Endothelial cell of umbilical vein (primary cell): ENCODE measurements around the gene FST. TPM values are rescaled to one million over a fixed set of nuclear protein-coding genes. Genes with fewer than 3 reads are reported as not detected.

Experiments used
- BruUV-seq: library from RNA; stranded (reverse); fragments of 400-500 nt; replicated peaks from 2 replicates; lab custom pipeline; 2021; lab: Mats Ljungman, UMichigan
- CTCF ChIA-PET: fragments of 300-600, 350-600 bp; sonication (Branson Sonifier 250); formaldehyde crosslinking; loops from one replicate; lab custom pipeline; 2021; ENCODE audit warnings: antibody characterized with exemption, inconsistent platforms; lab: Charles Lee
- POLR2A ChIA-PET: fragments of 300-600, 350-600 bp; sonication (Branson Sonifier 250); formaldehyde crosslinking; loops from one replicate; lab custom pipeline; 2021; ENCODE audit warnings: antibody characterized with exemption, inconsistent platforms; lab: Charles Lee
- DNase-seq: peaks from one replicate; pipeline ENCODE4 v3.0.0-alpha.2; 2011; ENCODE audit warnings: low read depth, low spot score
- FAIRE-seq: peaks from 2 replicates; lab custom pipeline; 2011; peaks lifted over from hg19 to GRCh38; lab: Jason Lieb, UNC
- H2AFZ ChIP-seq: 2 replicates; pipeline ENCODE4 v1.6.0; 2012; ENCODE audit warnings: low read depth, low read length, control low read depth, inconsistent platforms
- H3K27ac ChIP-seq: 2 replicates; pipeline ENCODE4 v1.5.1; 2011; ENCODE audit warnings: low read depth, mild to moderate bottlenecking, control low read depth, low read length, moderate library complexity; ENCODE audit not compliant: insufficient read depth
- H3K27me3 ChIP-seq, 2 experiments: 2 replicates each; pipeline versions ENCODE4 v1.6.0 to v1.6.1; 2011; ENCODE audit warnings: low read length in 2 of 2, mixed read lengths in 1 of 2; ENCODE audit not compliant: control insufficient read depth in 2 of 2, insufficient read depth in 2 of 2
- H3K36me3 ChIP-seq, 2 experiments: 2 replicates in 1 of 2; 3 replicates in 1 of 2; pipeline ENCODE4 v1.5.1; 2011; ENCODE audit warnings: low read length in 2 of 2, mild to moderate bottlenecking in 1 of 2, moderate library complexity in 1 of 2; ENCODE audit not compliant: control insufficient read depth in 2 of 2, insufficient read depth in 2 of 2; ENCODE audit errors: extremely low read depth in 1 of 2
- H3K4me1 ChIP-seq: 3 replicates; pipeline ENCODE4 v1.5.1; 2011; ENCODE audit warnings: mild to moderate bottlenecking, low read length; ENCODE audit not compliant: control insufficient read depth, insufficient read depth; ENCODE audit errors: extremely low read depth
- H3K4me2 ChIP-seq: 2 replicates; pipeline ENCODE4 v1.6.1; 2011; ENCODE audit warnings: low read length, control low read depth, mixed read lengths; ENCODE audit not compliant: insufficient read depth
- H3K4me3 ChIP-seq, 3 experiments: fragments of 200-600 bp in 1 of 3; sonication (generic), shearing (Covaris generic) in 1 of 3; replicated peaks in 1 of 3; 2 replicates each; pipeline ENCODE4 v1.5.1; 2011 to 2016; ENCODE audit warnings: control low read depth in 3 of 3, low read length in 3 of 3, mild to moderate bottlenecking in 2 of 3, inconsistent platforms in 1 of 3, low read depth in 1 of 3, moderate library complexity in 1 of 3; ENCODE audit not compliant: insufficient read depth in 1 of 3
- H3K79me2 ChIP-seq: 2 replicates; pipeline ENCODE4 v1.6.0; 2012; ENCODE audit warnings: low read length, inconsistent platforms; ENCODE audit not compliant: control insufficient read depth, insufficient read depth
- H3K9ac ChIP-seq: replicated peaks from 2 replicates; pipeline ENCODE3; 2011; ENCODE audit warnings: low read length, control low read depth; ENCODE audit not compliant: insufficient read depth; ENCODE audit errors: extremely low read depth
- H3K9me1 ChIP-seq: replicated peaks from 3 replicates; pipeline ENCODE4 v1.6.0; 2011; ENCODE audit warnings: mild to moderate bottlenecking, low read length; ENCODE audit not compliant: control insufficient read depth, insufficient read depth; ENCODE audit errors: extremely low read depth
- H3K9me3 ChIP-seq: replicated peaks from 2 replicates; pipeline ENCODE4 v1.5.1; 2012; ENCODE audit warnings: low read length, inconsistent platforms; ENCODE audit not compliant: control insufficient read depth, insufficient read depth
- H4K20me1 ChIP-seq: replicated peaks from 2 replicates; pipeline ENCODE3; 2011; ENCODE audit warnings: mild to moderate bottlenecking, low read length; ENCODE audit not compliant: control insufficient read depth, insufficient read depth; ENCODE audit errors: extremely low read depth
- EZH2 ChIP-seq: IDR thresholded peaks from 2 replicates; pipeline ENCODE4 v1.6.1; 2012; ENCODE audit warnings: borderline replicate concordance, low read depth, mild to moderate bottlenecking, moderate library complexity, low read length, inconsistent platforms; ENCODE audit not compliant: severe bottlenecking
- FOS ChIP-seq: IDR thresholded peaks from 2 replicates; pipeline ENCODE4 v1.6.1; 2011; ENCODE audit warnings: mild to moderate bottlenecking, low read length, moderate library complexity, borderline replicate concordance; ENCODE audit not compliant: insufficient read depth
- GATA2 ChIP-seq: IDR thresholded peaks from 2 replicates; pipeline ENCODE4 v1.7.0; 2011; ENCODE audit warnings: low read depth, mild to moderate bottlenecking, moderate library complexity, mixed read lengths, low read length; ENCODE audit not compliant: insufficient read length, insufficient read depth
- JUN ChIP-seq: IDR thresholded peaks from 2 replicates; pipeline ENCODE4 v1.6.1; 2011; ENCODE audit warnings: borderline replicate concordance, low read depth; ENCODE audit not compliant: insufficient read length, insufficient read depth
- MYC ChIP-seq: IDR thresholded peaks from one replicate; pipeline ENCODE4 v1.6.1; 2011; ENCODE audit warnings: mild to moderate bottlenecking, low read depth, low read length
- POLR2A ChIP-seq: IDR thresholded peaks from 2 replicates; pipeline ENCODE4 v1.6.1; 2012; ENCODE audit warnings: low read depth, mild to moderate bottlenecking, control low read depth, low read length
- POLR2AphosphoS5 ChIP-seq: IDR thresholded peaks from 2 replicates; pipeline ENCODE4 v1.6.1; 2012; ENCODE audit warnings: low read depth, mild to moderate bottlenecking, control low read depth, low read length, moderate library complexity; ENCODE audit not compliant: insufficient read depth
- dilution Hi-C: fragments of 300-500 bp; cut with MboI; formaldehyde crosslinking; loops from one replicate; pipeline ENCODE4 v1.15.0; 2019; ENCODE audit warnings: low sequenced_read_pairs; ENCODE audit not compliant: extremely low pct_ligation_motif_present
- intact Hi-C: fragments of 100-400 bp; cut with micrococcal nuclease; formaldehyde crosslinking; loops from one replicate; pipeline ENCODE4 v1.10.0; 2022
- polyA plus RNA-seq, 4 experiments: library from polyadenylated mRNA; depleted of rRNA in 3 of 4; stranded (reverse) in 3 of 4; unstranded in 1 of 4; fragments of >200 nt; gene quantifications; 2 replicates each; pipeline versions ENCODE4 v1.2.1 to v1.2.3, GENCODE V29; 2011 to 2012; ENCODE audit warnings: missing spikeins in 1 of 4
- total RNA-seq: library from RNA; stranded (reverse); gene quantifications from 2 replicates; pipeline ENCODE4 v1.2.3, GENCODE V29; 2021
- TF ChIP-seq, protein P1 (sequence below), 2 donors: IDR thresholded peaks; 1 replicate in 1 of 2; 2 replicates in 1 of 2; pipeline ENCODE4 v1.5.1; 2011; ENCODE audit warnings: low read length in 2 of 2, mild to moderate bottlenecking in 2 of 2, moderate library complexity in 2 of 2, control low read depth in 1 of 2, inconsistent platforms in 1 of 2, low read depth in 1 of 2; ENCODE audit not compliant: insufficient read depth in 1 of 2; ENCODE audit errors: extremely low read depth in 1 of 2
- TF ChIP-seq, protein P2 (sequence below): IDR thresholded peaks from 2 replicates; pipeline ENCODE4 v1.6.1; 2011; ENCODE audit not compliant: insufficient read depth, insufficient read length

The FST gene
- total and polyA plus RNA-seq, 2 donors (not counting 3 experiments of a cell fraction or from before 2014, with no cell fraction given) = 20.8 to 46.0 TPM

DNA sequence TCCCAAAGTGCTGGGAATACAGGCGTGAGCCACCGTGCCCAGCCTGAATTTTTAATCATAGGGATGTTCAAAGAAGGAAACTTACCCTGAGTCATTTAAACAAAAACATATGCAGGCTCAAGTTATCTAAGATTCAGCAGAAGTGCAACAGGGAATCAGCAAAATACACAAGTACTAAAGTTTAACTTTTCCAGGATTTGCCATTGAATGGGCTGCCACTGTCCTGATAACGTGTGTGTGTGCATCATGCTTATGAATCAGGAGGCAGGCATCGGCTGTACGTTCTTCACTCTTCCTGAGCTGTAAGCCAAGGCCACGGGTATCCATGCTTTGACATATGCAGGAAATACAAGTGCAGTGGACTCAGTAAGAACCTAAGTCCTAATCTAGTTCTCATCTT is 48.8 kb upstream of the FST start:
- no peak overlapping the region for H3K9ac ChIP-seq
- H3K79me2 ChIP-seq = no peaks in the 10 kb centered on the region
- H2AFZ ChIP-seq = no peak overlapping the region
- TF ChIP-seq MYC (no peak), EZH2 (no peak), POLR2A (no peak)
- TF ChIP-seq, protein P1, sequence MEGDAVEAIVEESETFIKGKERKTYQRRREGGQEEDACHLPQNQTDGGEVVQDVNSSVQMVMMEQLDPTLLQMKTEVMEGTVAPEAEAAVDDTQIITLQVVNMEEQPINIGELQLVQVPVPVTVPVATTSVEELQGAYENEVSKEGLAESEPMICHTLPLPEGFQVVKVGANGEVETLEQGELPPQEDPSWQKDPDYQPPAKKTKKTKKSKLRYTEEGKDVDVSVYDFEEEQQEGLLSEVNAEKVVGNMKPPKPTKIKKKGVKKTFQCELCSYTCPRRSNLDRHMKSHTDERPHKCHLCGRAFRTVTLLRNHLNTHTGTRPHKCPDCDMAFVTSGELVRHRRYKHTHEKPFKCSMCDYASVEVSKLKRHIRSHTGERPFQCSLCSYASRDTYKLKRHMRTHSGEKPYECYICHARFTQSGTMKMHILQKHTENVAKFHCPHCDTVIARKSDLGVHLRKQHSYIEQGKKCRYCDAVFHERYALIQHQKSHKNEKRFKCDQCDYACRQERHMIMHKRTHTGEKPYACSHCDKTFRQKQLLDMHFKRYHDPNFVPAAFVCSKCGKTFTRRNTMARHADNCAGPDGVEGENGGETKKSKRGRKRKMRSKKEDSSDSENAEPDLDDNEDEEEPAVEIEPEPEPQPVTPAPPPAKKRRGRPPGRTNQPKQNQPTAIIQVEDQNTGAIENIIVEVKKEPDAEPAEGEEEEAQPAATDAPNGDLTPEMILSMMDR (IDR thresholded peaks at IDR 0.05; ENCODE audit: extremely low read depth in 1 of 2, insufficient read depth in 1 of 2, low read depth in 1 of 2, low read length in 2 of 2) = no peak
- no peak for FAIRE-seq
- H3K36me3 ChIP-seq = no peaks in the 10 kb centered on the region
- H3K27me3 ChIP-seq = no peaks in the 10 kb centered on the region
- no peaks in the 10 kb centered on the region for H3K4me1 ChIP-seq
- H3K4me3 ChIP-seq = no peak overlapping the region
- intact Hi-C loops = no loop called here
- H3K27ac ChIP-seq = no peak overlapping the region
- dilution Hi-C loops = no loop called here
- H3K9me1 ChIP-seq = no peaks in the 10 kb centered on the region
- ChIA-PET CTCF (interaction anchor here (0.6 to 1.0 kb wide), 2 partner anchors 169 to 803 kb away, joined by 3 to 10 read pairs; no protein-coding TSS in a partner anchor), POLR2A (no interaction called here)
- no peaks in the 10 kb centered on the region for H3K9me3 ChIP-seq
- no TSS peak for BruUV-seq
- H3K4me2 ChIP-seq = no peak overlapping the region
- DNase-seq = no peak
- no peaks in the 10 kb centered on the region for H4K20me1 ChIP-seq

DNA sequence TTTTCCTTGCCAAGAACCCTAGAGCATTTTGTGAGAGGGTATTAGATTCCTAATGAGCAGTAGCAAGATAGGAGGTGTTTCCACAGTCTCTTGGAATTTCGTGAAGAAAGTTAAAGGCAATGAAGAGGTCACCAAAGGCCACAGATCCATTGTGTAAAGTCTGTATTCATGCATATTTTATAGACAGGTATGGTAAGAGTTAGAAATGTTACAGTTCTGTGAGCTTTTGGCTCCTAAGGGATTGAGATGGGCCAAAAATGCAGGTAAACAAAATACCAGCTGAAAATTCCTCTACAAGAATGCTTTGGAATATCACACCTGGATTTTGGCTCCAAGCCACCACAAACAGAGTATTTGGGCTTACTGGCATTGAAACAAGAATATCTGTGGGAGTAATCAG is 47.4 kb upstream of the FST start:
- Histone ChIP-seq H3K9me3 (no peaks in the 10 kb centered on the region), H3K4me2 (no peak overlapping the region), H3K4me1 (no peaks in the 10 kb centered on the region), H3K4me3 (no peak overlapping the region), H3K9ac (no peak overlapping the region), H2AFZ (no peak overlapping the region), H3K27me3 (no peaks in the 10 kb centered on the region), H4K20me1 (no peaks in the 10 kb centered on the region), H3K79me2 (no peaks in the 10 kb centered on the region), H3K36me3 (no peaks in the 10 kb centered on the region), H3K27ac (no peak overlapping the region), H3K9me1 (no peaks in the 10 kb centered on the region)
- TF ChIP-seq MYC = no peak
- no peak for TF ChIP-seq EZH2
- TF ChIP-seq GATA2 = no peak
- no peak for TF ChIP-seq POLR2A
- TF ChIP-seq, protein P1 (IDR thresholded peaks at IDR 0.05; ENCODE audit: extremely low read depth in 1 of 2, insufficient read depth in 1 of 2, low read depth in 1 of 2, low read length in 2 of 2) = no peak
- no peak for TF ChIP-seq FOS
- no peak for TF ChIP-seq POLR2AphosphoS5
- TF ChIP-seq, protein P2, sequence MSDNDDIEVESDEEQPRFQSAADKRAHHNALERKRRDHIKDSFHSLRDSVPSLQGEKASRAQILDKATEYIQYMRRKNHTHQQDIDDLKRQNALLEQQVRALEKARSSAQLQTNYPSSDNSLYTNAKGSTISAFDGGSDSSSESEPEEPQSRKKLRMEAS = no peak
- no peak for TF ChIP-seq JUN
- FAIRE-seq (no peak), DNase-seq (no peak)
- POLR2A ChIA-PET = no interaction called here
- dilution Hi-C loops (no loop called here), intact Hi-C loops (no loop called here)
- CTCF ChIA-PET = interaction anchor here (0.7 to 3.0 kb wide), 3 partner anchors 40 to 171 kb away, joined by 3 to 10 read pairs (median 3); no protein-coding TSS in a partner anchor
- BruUV-seq = no TSS peak
